Measurements from ENCODE around the gene DDX47. TPM values are rescaled to one million over a fixed set of nuclear protein-coding genes. Genes with fewer than 3 reads are reported as not detected.

Gene DDX47
- total and polyA plus RNA-seq, 2 donors (not counting 1 experiment from before 2014, with no cell fraction given) = 50.1 to 93.7 TPM

GRCh38 chr12:12764824-12765223, 48.3 kb upstream of the DDX47 start:
- no peaks in the 10 kb centered on the region for H4K20me1 ChIP-seq (ENCODE audit: control insufficient read depth, insufficient read depth, low read length, poor library complexity, severe bottlenecking)
- peaks cover 3 to 7% (median 4%) of the 10 kb centered on the region in 3 donors for H3K9me3 ChIP-seq (ENCODE audit: control extremely low read depth in 1 of 3, control insufficient read depth in 2 of 3, insufficient read depth in 1 of 3, low read length in 2 of 3)
- CTCF ChIA-PET = no interaction called here
- ATAC-seq (ENCODE audit: low read depth) (no peak), DNase-seq (no peak)
- H3K27ac ChIP-seq (ENCODE audit: low read length in 2 of 2) = no peak overlapping the region
- POLR2A ChIA-PET = no interaction called here
- H2AFZ ChIP-seq (ENCODE audit: insufficient read depth, low read depth, low read length, poor library complexity, severe bottlenecking) = no peak overlapping the region
- H3K36me3 ChIP-seq (replicated peaks in 1 of 2; ENCODE audit: control extremely low read depth in 1 of 2, control insufficient read depth in 1 of 2, extremely low read depth in 1 of 2, insufficient read depth in 2 of 2, low read length in 1 of 2) = no peaks in the 10 kb centered on the region
- no peaks in the 10 kb centered on the region for H3K27me3 Mint-ChIP-seq
- no peaks in the 10 kb centered on the region for H3K4me1 Mint-ChIP-seq
- H3K4me3 Mint-ChIP-seq = no peak overlapping the region
- TF ChIP-seq EZH2 (IDR thresholded peaks at IDR 0.05; ENCODE audit: borderline replicate concordance, insufficient read depth, low read depth, low read length, poor library complexity, severe bottlenecking) (no peak), CTCF (IDR thresholded peaks at IDR 0.05) (no peak)
- H3K27me3 ChIP-seq (replicated peaks in 1 of 4; ENCODE audit: control extremely low read depth in 1 of 4, control insufficient read depth in 3 of 4, insufficient read depth in 4 of 4, low read length in 3 of 4) = no peaks in the 10 kb centered on the region
- H3K4me1 ChIP-seq (ENCODE audit: control insufficient read depth in 2 of 2, insufficient read depth in 2 of 2, low read length in 2 of 2) = no peaks in the 10 kb centered on the region
- peaks cover under 1% of the 10 kb centered on the region for H3K9me3 Mint-ChIP-seq (ENCODE audit: insufficient read depth)
- H3K4me3 ChIP-seq (ENCODE audit: control extremely low read depth in 1 of 5, extremely low read depth in 1 of 5, insufficient read depth in 1 of 5, low read depth in 2 of 5, low read length in 4 of 5) = no peak overlapping the region
- intact Hi-C loops (cut with micrococcal nuclease) = no loop called here
- no peak overlapping the region for H3K4me2 ChIP-seq (replicated peaks; ENCODE audit: low read depth, low read length, poor library complexity, severe bottlenecking)
- H3K79me2 ChIP-seq (ENCODE audit: control insufficient read depth, insufficient read depth, low read length) = peaks cover 3% of the 10 kb centered on the region
- H3K27ac Mint-ChIP-seq = no peak overlapping the region
- no peak overlapping the region for H3K9ac ChIP-seq (ENCODE audit: low read length)

GRCh38 chr12:12770262-12770661, 42.9 kb upstream of the DDX47 start:
- Mint-ChIP-seq H3K9me3 (ENCODE audit: insufficient read depth) (peaks cover 5% of the 10 kb centered on the region), H3K4me3 (no peak overlapping the region), H3K27ac (no peak overlapping the region), H3K4me1 (no peaks in the 10 kb centered on the region), H3K27me3 (no peaks in the 10 kb centered on the region)
- ChIA-PET POLR2A (no interaction called here), CTCF (no interaction called here)
- Histone ChIP-seq H3K27me3 (replicated peaks in 1 of 4; ENCODE audit: control extremely low read depth in 1 of 4, control insufficient read depth in 3 of 4, insufficient read depth in 4 of 4, low read length in 3 of 4) (no peaks in the 10 kb centered on the region), H3K4me1 (ENCODE audit: control insufficient read depth in 2 of 2, insufficient read depth in 2 of 2, low read length in 2 of 2) (no peaks in the 10 kb centered on the region), H3K4me2 (replicated peaks; ENCODE audit: low read depth, low read length, poor library complexity, severe bottlenecking) (no peak overlapping the region), H3K9me3 (ENCODE audit: control extremely low read depth in 1 of 3, control insufficient read depth in 2 of 3, insufficient read depth in 1 of 3, low read length in 2 of 3) (peaks cover 3 to 12% (median 6%) of the 10 kb centered on the region in 3 donors), H3K4me3 (ENCODE audit: control extremely low read depth in 1 of 5, extremely low read depth in 1 of 5, insufficient read depth in 1 of 5, low read depth in 2 of 5, low read length in 4 of 5) (no peak overlapping the region), H4K20me1 (ENCODE audit: control insufficient read depth, insufficient read depth, low read length, poor library complexity, severe bottlenecking) (no peaks in the 10 kb centered on the region), H3K79me2 (ENCODE audit: control insufficient read depth, insufficient read depth, low read length) (no peaks in the 10 kb centered on the region), H3K36me3 (replicated peaks in 1 of 2; ENCODE audit: control extremely low read depth in 1 of 2, control insufficient read depth in 1 of 2, extremely low read depth in 1 of 2, insufficient read depth in 2 of 2, low read length in 1 of 2) (no peaks in the 10 kb centered on the region), H2AFZ (ENCODE audit: insufficient read depth, low read depth, low read length, poor library complexity, severe bottlenecking) (no peak overlapping the region), H3K27ac (ENCODE audit: low read length in 2 of 2) (no peak overlapping the region), H3K9ac (ENCODE audit: low read length) (no peak overlapping the region)
- no peak for TF ChIP-seq EZH2 (IDR thresholded peaks at IDR 0.05; ENCODE audit: borderline replicate concordance, insufficient read depth, low read depth, low read length, poor library complexity, severe bottlenecking)
- no peak for TF ChIP-seq CTCF (IDR thresholded peaks at IDR 0.05)
- DNase-seq = no peak
- intact Hi-C loops (cut with micrococcal nuclease) = no loop called here
- no peak for ATAC-seq (ENCODE audit: low read depth)
- WGBS (ENCODE audit: insufficient coverage) = 100% methylated on average over 1 of the region's 6 CpGs

Measured in B cell (primary cell).